Choroid plexus epithelial cell (primary cell): ENCODE data around the gene OLFML3.

ENCODE experiments used
- DNase-seq: peaks from one replicate; pipeline ENCODE4 v3.0.0-alpha.2; 2010; ENCODE audit warnings: low read depth
- H3K4me3 ChIP-seq: 2 replicates; pipeline ENCODE4 v1.5.1; 2011; ENCODE audit warnings: low read depth, mild to moderate bottlenecking, control low read depth, low read length, moderate library complexity
- TF ChIP-seq, protein P1 (sequence below): conservative IDR thresholded peaks from 2 replicates; pipeline ENCODE4 v1.5.1; 2011; ENCODE audit warnings: low read depth, mild to moderate bottlenecking, control low read depth, inconsistent platforms, low read length, moderate library complexity

The OLFML3 gene

DNA sequence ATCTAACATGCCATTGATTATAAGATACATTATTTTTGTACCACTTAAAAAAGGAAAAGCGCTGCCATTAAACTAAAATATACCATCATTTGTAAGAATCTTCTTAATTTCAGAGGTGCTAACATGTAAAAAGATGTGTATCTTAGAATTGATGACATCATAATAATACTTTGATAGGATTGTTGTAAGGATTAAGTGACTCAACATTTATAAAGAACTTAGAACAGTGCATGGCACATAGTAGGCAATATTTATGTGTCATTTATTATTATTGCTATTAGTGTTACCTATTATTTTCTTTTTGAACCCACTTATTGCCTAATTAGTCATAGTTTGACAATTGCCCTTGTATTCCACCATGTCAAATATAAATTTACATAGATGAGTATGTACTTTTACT, 28.4 kb upstream of the OLFML3 start:
- DNase-seq, result no peak
- TF ChIP-seq, protein P1, sequence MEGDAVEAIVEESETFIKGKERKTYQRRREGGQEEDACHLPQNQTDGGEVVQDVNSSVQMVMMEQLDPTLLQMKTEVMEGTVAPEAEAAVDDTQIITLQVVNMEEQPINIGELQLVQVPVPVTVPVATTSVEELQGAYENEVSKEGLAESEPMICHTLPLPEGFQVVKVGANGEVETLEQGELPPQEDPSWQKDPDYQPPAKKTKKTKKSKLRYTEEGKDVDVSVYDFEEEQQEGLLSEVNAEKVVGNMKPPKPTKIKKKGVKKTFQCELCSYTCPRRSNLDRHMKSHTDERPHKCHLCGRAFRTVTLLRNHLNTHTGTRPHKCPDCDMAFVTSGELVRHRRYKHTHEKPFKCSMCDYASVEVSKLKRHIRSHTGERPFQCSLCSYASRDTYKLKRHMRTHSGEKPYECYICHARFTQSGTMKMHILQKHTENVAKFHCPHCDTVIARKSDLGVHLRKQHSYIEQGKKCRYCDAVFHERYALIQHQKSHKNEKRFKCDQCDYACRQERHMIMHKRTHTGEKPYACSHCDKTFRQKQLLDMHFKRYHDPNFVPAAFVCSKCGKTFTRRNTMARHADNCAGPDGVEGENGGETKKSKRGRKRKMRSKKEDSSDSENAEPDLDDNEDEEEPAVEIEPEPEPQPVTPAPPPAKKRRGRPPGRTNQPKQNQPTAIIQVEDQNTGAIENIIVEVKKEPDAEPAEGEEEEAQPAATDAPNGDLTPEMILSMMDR, result no peak
- no peak overlapping the region for H3K4me3 ChIP-seq

DNA sequence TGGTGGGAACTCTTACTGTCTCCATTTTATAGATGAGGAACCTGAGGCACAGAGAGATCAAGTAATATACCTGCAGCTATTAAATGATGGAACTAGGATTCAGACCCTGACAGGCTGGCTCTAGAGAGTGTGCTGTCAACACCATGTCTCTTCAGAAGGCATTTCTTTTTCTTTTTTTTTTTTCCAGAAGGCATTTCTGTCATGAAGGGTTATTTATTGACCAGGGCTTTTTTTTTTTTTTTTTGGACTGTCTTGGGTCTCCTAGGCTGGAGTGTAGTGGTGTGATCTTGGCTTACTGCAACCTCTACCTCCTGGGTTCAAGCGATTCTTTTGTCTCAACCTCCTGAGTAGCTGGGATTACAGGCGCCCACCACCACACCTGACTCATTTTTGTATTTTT, 27.6 kb upstream of the OLFML3 start:
- no peak for DNase-seq
- TF ChIP-seq, protein P1, result no peak
- no peak overlapping the region for H3K4me3 ChIP-seq

DNA sequence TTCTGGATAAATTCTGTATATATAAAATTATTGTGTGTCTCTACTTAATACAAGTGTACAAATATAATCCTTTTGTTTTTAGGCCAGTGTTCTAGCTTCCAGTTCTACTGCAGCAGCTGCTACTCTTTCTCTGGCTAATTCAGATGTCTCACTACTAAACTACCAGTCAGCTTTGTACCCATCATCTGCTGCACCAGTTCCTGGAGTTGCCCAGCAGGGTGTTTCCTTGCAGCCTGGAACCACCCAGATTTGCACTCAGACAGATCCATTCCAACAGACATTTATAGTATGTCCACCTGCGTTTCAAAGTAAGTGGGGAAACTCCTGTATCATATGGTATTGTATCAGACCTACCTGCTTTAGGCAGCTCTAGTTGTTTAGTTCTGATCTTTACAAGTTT, 21.3 kb upstream of the OLFML3 start:
- TF ChIP-seq, protein P1, result peak; percentile 16
- no peak overlapping the region for H3K4me3 ChIP-seq
- no peak for DNase-seq

DNA sequence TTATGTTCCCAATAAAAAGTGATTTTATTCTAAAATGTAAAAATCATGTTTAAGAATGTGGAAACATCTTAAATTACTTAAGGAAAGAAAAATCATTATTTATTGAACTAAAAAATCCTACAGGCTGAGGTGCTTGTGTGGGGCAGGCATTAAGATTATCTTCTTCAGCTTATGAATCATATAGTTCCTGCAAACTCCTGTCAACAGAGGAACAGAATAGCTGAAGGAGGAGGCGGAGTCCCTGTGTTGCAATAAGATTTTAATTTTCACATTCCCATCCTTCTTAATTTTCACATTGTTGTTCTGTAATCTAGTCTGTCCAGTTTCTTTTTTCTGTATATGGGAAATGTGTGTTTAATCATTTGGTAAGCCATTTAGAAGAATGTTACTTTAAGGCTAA, 20.6 kb upstream of the OLFML3 start:
- DNase-seq, result peak; percentile 64
- no peak overlapping the region for H3K4me3 ChIP-seq
- TF ChIP-seq, protein P1, result no peak

DNA sequence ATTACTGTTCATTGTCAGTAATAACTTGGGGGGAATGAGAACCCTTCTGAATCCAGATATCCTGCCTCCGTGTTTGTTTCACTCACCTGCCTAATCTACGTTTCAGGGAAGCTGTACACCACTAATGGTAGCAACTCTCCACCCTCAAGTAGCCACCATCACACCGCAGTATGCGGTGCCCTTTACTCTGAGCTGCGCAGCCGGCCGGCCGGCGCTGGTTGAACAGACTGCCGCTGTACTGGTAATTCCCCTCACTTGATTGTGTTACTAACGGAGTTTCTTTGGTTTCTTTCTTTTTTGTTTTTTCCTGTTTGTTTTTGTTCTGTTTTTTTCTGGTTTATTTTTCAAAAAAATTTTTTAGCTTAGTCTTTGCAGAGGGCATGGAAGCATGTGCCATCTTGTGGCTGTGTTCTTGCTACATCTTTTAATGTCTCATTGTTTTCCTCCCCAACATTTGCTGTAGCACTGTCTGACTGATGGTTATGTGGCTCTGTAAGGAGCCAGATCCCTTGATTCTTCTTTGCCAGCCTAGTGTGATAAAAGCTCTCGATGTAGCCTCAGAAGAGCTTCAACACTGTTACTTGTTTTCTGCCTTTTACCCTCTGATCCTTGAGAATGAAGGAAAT, 15.9 kb upstream of the OLFML3 start:
- no peak for DNase-seq
- TF ChIP-seq, protein P1, result peak; percentile 36

DNA sequence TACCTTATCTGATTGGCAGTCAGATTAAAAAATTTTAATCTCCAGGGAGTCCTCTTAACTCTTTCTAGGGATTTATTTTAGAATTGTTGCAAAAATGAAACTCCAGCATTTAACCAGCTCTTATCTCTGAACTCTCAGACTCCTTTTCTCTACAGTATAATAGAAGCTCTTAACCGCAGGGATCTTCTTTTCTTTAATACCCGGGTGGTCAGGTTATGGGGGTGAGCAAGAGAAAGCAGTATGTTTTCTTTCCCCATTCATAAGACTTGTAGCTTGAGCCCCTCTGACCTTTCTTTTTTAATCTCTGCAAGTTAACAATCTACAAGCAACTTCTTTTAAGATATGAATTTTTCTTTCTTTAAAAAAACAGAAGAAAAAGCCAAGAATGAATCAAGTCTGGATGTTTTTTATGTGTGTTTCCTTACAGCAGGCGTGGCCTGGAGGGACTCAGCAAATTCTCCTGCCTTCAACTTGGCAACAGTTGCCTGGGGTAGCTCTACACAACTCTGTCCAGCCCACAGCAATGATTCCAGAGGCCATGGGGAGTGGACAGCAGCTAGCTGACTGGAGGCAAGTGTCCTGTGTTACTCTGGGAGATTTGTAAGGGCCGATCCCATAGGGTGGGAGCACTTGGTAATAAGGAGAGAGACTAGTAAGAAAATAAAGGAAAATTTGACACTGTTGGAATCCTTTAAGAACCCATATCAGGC, 13.4 kb upstream of the OLFML3 start:
- peak; percentile 70 for DNase-seq
- TF ChIP-seq, protein P1, result no peak
- no peak overlapping the region for H3K4me3 ChIP-seq

More for the DNA sequence above, 15.9 kb upstream of the OLFML3 start:
- no peak overlapping the region for H3K4me3 ChIP-seq

DNA sequence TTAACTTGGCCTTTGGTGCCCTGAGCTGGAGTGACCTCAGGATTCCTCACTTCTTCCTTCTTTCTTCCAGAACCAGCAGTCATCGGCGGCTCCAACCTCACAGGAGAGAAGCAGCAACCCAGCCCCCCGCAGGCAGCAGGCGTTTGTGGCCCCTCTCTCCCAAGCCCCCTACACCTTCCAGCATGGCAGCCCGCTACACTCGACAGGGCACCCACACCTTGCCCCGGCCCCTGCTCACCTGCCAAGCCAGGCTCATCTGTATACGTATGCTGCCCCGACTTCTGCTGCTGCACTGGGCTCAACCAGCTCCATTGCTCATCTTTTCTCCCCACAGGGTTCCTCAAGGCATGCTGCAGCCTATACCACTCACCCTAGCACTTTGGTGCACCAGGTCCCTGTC, 6.3 kb upstream of the OLFML3 start:
- DNase-seq, result no peak
- no peak overlapping the region for H3K4me3 ChIP-seq
- TF ChIP-seq, protein P1, result no peak
